Loucy (cell line): Measurements from ENCODE around the gene TRIO.

Source experiments
- EZH2phosphoT487 ChIP-seq: fragments of 200-600 bp; IDR thresholded peaks from 2 replicates; pipeline ENCODE4 v1.6.1; 2018; ENCODE audit warnings: antibody characterized with exemption, mild to moderate bottlenecking, moderate library complexity, borderline replicate concordance
- TF ChIP-seq, protein P1 (sequence below): fragments of 200-600 bp; sonication (generic); conservative IDR thresholded peaks from 2 replicates; pipeline ENCODE4 v1.5.1; 2014; ENCODE audit warnings: mild to moderate bottlenecking, antibody characterized with exemption, low read length

DNA sequence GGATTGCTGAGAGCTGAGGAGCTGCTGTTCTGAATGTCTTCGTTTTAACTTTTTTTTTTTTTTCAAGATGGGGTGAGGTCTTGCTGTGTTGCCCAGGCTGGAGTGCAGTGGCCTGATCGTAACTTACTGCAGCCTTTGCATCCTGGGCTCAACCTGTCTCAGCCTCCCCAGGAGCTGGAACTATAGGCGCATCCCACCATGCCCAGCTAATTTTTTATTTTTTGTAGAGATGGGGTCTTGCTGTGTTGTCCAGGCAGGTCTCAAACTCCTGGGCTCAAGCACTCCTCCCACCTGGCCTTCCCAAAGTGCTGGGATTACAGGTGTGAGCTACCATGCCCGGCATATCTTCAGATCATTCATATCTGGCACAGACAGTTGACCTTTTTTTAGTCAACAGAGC is 46.5 kb downstream of the TRIO start:
- TF ChIP-seq, protein P1, sequence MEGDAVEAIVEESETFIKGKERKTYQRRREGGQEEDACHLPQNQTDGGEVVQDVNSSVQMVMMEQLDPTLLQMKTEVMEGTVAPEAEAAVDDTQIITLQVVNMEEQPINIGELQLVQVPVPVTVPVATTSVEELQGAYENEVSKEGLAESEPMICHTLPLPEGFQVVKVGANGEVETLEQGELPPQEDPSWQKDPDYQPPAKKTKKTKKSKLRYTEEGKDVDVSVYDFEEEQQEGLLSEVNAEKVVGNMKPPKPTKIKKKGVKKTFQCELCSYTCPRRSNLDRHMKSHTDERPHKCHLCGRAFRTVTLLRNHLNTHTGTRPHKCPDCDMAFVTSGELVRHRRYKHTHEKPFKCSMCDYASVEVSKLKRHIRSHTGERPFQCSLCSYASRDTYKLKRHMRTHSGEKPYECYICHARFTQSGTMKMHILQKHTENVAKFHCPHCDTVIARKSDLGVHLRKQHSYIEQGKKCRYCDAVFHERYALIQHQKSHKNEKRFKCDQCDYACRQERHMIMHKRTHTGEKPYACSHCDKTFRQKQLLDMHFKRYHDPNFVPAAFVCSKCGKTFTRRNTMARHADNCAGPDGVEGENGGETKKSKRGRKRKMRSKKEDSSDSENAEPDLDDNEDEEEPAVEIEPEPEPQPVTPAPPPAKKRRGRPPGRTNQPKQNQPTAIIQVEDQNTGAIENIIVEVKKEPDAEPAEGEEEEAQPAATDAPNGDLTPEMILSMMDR = no peak
- no peak for TF ChIP-seq EZH2phosphoT487
